DOHH2 (cell line): ENCODE results near the gene CERS3.

ENCODE experiments used
- EZH2phosphoT487 ChIP-seq: fragments of 200-600 bp; sonication (generic); IDR thresholded peaks from 2 replicates; pipeline ENCODE4 v1.6.1; 2017; ENCODE audit warnings: borderline replicate concordance, mild to moderate bottlenecking, antibody characterized with exemption, low read length, moderate library complexity, mixed read lengths
- TF ChIP-seq, protein P1 (sequence below): fragments of 200-600 bp; sonication (generic); IDR thresholded peaks from one replicate; pipeline ENCODE4 v1.5.1; 2014; ENCODE audit warnings: antibody characterized with exemption, mild to moderate bottlenecking, low read depth, low read length; ENCODE audit not compliant: poor library complexity, severe bottlenecking

- TF ChIP-seq, protein P1, sequence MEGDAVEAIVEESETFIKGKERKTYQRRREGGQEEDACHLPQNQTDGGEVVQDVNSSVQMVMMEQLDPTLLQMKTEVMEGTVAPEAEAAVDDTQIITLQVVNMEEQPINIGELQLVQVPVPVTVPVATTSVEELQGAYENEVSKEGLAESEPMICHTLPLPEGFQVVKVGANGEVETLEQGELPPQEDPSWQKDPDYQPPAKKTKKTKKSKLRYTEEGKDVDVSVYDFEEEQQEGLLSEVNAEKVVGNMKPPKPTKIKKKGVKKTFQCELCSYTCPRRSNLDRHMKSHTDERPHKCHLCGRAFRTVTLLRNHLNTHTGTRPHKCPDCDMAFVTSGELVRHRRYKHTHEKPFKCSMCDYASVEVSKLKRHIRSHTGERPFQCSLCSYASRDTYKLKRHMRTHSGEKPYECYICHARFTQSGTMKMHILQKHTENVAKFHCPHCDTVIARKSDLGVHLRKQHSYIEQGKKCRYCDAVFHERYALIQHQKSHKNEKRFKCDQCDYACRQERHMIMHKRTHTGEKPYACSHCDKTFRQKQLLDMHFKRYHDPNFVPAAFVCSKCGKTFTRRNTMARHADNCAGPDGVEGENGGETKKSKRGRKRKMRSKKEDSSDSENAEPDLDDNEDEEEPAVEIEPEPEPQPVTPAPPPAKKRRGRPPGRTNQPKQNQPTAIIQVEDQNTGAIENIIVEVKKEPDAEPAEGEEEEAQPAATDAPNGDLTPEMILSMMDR, result no peak
- TF ChIP-seq EZH2phosphoT487, result no peak
Observed at GRCh38 chr15:100521907-100522306, 6.8 kb downstream of the CERS3 start.
